Liver (tissue), 9 donors: Measurements from ENCODE around the gene BFSP1. TPM values are rescaled to one million over a fixed set of nuclear protein-coding genes. Genes with fewer than 3 reads are reported as not detected.

ENCODE experiments used
- DNase-seq: peaks from one replicate; pipeline ENCODE4 v3.0.0-alpha.2; 2017; ENCODE audit warnings: low spot score
- H3K27ac ChIP-seq, 2 donors: one replicate each; pipeline ENCODE4 v1.7.0; 2013; ENCODE audit warnings: inconsistent platforms in 2 of 2, low read length in 2 of 2, control low read depth in 1 of 2, low read depth in 1 of 2, mild to moderate bottlenecking in 1 of 2
- H3K27me3 ChIP-seq, 4 donors: one replicate each; pipeline versions ENCODE4 v1.6.1 to v1.7.0; 2013; ENCODE audit warnings: low read length in 3 of 4, inconsistent platforms in 1 of 4, mild to moderate bottlenecking in 1 of 4, moderate library complexity in 1 of 4; ENCODE audit not compliant: control insufficient read depth in 4 of 4, insufficient read depth in 4 of 4
- H3K36me3 ChIP-seq, 4 donors: one replicate each; pipeline versions ENCODE4 v1.6.1 to v1.7.0; 2013; ENCODE audit warnings: low read length in 3 of 4, mild to moderate bottlenecking in 3 of 4, low read depth in 1 of 4, moderate library complexity in 1 of 4; ENCODE audit not compliant: control insufficient read depth in 4 of 4, insufficient read depth in 3 of 4
- H3K4me1 ChIP-seq, 4 donors: one replicate each; pipeline versions ENCODE4 v1.6.1 to v1.7.0; 2013; ENCODE audit warnings: low read length in 3 of 4, mild to moderate bottlenecking in 3 of 4, moderate library complexity in 1 of 4; ENCODE audit not compliant: control insufficient read depth in 4 of 4, insufficient read depth in 4 of 4
- H3K4me3 ChIP-seq, 3 donors: one replicate each; pipeline versions ENCODE4 v1.6.1 to v1.7.0; 2013; ENCODE audit warnings: low read length in 3 of 3, control low read depth in 1 of 3, low read depth in 1 of 3, mild to moderate bottlenecking in 1 of 3
- H3K9ac ChIP-seq, 2 donors: one replicate each; pipeline ENCODE4 v1.7.0; 2013; ENCODE audit warnings: low read length in 2 of 2, mild to moderate bottlenecking in 2 of 2, moderate library complexity in 2 of 2, control low read depth in 1 of 2, low read depth in 1 of 2
- H3K9me3 ChIP-seq, 4 donors: one replicate each; pipeline versions ENCODE4 v1.6.1 to v1.7.0; 2013; ENCODE audit warnings: low read length in 3 of 4; ENCODE audit not compliant: control insufficient read depth in 4 of 4
- EGR1 ChIP-seq, 2 donors: IDR thresholded peaks; 2 replicates each; pipeline ENCODE4 v1.6.1; 2016 to 2018; ENCODE audit warnings: antibody characterized with exemption in 2 of 2, low read depth in 2 of 2
- FOXA1 ChIP-seq: IDR thresholded peaks from 2 replicates; pipeline ENCODE4 v1.6.1; 2016; ENCODE audit warnings: antibody characterized with exemption
- FOXA2 ChIP-seq: IDR thresholded peaks from 2 replicates; pipeline ENCODE4 v1.6.1; 2016; ENCODE audit warnings: antibody characterized with exemption
- GABPA ChIP-seq, 2 donors: IDR thresholded peaks in 1 of 2; conservative IDR thresholded peaks in 1 of 2; 2 replicates each; pipeline ENCODE4 v1.6.1; 2016; ENCODE audit warnings: antibody characterized with exemption in 2 of 2, mild to moderate bottlenecking in 1 of 2, moderate library complexity in 1 of 2
- HNF4A ChIP-seq, 2 donors: conservative IDR thresholded peaks; 2 replicates each; pipeline ENCODE4 v1.6.1; 2016; ENCODE audit warnings: antibody characterized with exemption in 2 of 2, mild to moderate bottlenecking in 2 of 2
- HNF4G ChIP-seq: IDR thresholded peaks from 2 replicates; pipeline ENCODE4 v1.6.1; 2016; ENCODE audit warnings: antibody characterized with exemption
- JUND ChIP-seq, 2 donors: IDR thresholded peaks; 2 replicates each; pipeline ENCODE4 v1.6.1; 2016; ENCODE audit warnings: antibody characterized with exemption in 2 of 2
- RXRA ChIP-seq, 2 donors: IDR thresholded peaks; 2 replicates each; pipeline ENCODE4 v1.6.1; 2017 to 2018; ENCODE audit warnings: antibody characterized with exemption in 2 of 2, mild to moderate bottlenecking in 1 of 2
- TAF1 ChIP-seq: conservative IDR thresholded peaks from 2 replicates; pipeline ENCODE4 v1.6.1; 2016; ENCODE audit warnings: antibody characterized with exemption, mild to moderate bottlenecking
- YY1 ChIP-seq: IDR thresholded peaks from 2 replicates; pipeline ENCODE4 v1.6.1; 2016; ENCODE audit warnings: antibody characterized with exemption, mild to moderate bottlenecking
- WGBS: extraction: QIAGEN DNeasy Blood & Tissue Kit; methylation state at CpG from one replicate; pipeline ENCODE4 v1.1.7; 2013; 5-methylcytosine and 5-hydroxymethylcytosine counted together
- polyA plus RNA-seq, 2 donors: library from polyadenylated mRNA; stranded (reverse) in 1 of 2; unstranded in 1 of 2; fragments of 200-250 nt in 1 of 2; fragments of >200 nt in 1 of 2; fragmentation: Nextera tagmentation in 1 of 2; extraction: Ambion mirVana in 1 of 2; gene quantifications; one replicate each; pipeline versions ENCODE4 v1.2.1 to v1.2.3, GENCODE V29; 2013 to 2015
- total RNA-seq, 2 donors: library from RNA; depleted of rRNA; stranded (reverse); fragments of >200 nt; gene quantifications; one replicate each; pipeline ENCODE4 v1.2.3, GENCODE V29; 2014
- TF ChIP-seq, protein P1 (sequence below): IDR thresholded peaks from 2 replicates; pipeline ENCODE4 v1.6.1; 2016; ENCODE audit warnings: antibody characterized with exemption
- TF ChIP-seq, protein P2 (sequence below): IDR thresholded peaks from 2 replicates; pipeline ENCODE4 v1.6.1; 2016; ENCODE audit warnings: antibody characterized with exemption
- TF ChIP-seq, protein P3 (sequence below): fragments of 150-350 bp; IDR thresholded peaks from 2 replicates; pipeline ENCODE4 v1.5.1; 2017; ENCODE audit warnings: improper control_type of control experiment, low read depth, low read length; ENCODE audit not compliant: missing input control
- TF ChIP-seq, protein P4 (sequence below): IDR thresholded peaks from 2 replicates; pipeline ENCODE4 v1.6.1; 2016; ENCODE audit warnings: antibody characterized with exemption
- TF ChIP-seq, protein P5 (sequence below): IDR thresholded peaks from 2 replicates; pipeline ENCODE4 v1.6.1; 2016; ENCODE audit warnings: antibody characterized with exemption, mild to moderate bottlenecking
- donor health status: healthy.
- donor health status: healthy.
- donor health status: healthy.
- donor health status: healthy.
- donor health status: healthy.

Gene BFSP1
- total and polyA plus RNA-seq, 4 donors = 0.14 to 0.28 (median 0.21) TPM

DNA sequence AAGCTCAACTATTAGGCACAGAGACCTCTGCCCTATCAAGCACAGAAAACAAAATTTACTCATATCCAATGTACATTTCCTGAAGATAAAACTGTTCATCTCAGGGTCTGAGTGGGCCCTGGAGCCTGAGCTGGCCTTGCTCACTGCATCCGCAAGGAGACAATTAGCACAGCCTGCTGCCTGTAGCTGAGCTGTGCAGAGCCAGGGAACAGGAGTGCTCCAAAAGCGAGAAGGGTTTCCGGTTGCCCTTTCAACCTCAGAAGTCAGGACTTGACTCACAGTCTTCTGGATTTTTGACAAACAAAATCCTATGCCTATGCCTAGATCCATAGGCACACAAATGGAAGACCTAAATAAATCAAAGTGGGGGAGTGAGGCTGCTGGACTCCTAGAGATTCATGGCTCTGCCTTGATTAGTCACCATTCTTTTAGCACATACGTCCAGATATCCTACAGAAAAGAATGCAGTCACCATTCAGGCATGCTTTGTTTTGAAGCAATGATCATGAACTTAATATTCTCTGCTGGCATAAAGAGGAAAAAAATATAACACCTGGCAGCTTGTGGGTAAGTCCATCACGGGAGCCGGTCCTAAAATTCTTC, 73.5 kb downstream of the BFSP1 start:
- no peak overlapping the region for H3K9ac ChIP-seq
- DNase-seq = no peak
- no peak overlapping the region for H3K27ac ChIP-seq
- TF ChIP-seq TAF1 = no peak
- no peak for TF ChIP-seq HNF4G
- no peak for TF ChIP-seq RXRA (IDR thresholded peaks at IDR 0.05)
- TF ChIP-seq EGR1 (IDR thresholded peaks at IDR 0.05; ENCODE audit: low read depth in 2 of 2) = no peak
- TF ChIP-seq FOXA1 = no peak
- no peak for TF ChIP-seq GABPA (IDR thresholded peaks at IDR 0.05 in 1 of 2, conservative IDR thresholded peaks at IDR 0.05 in 1 of 2)
- TF ChIP-seq, protein P1, sequence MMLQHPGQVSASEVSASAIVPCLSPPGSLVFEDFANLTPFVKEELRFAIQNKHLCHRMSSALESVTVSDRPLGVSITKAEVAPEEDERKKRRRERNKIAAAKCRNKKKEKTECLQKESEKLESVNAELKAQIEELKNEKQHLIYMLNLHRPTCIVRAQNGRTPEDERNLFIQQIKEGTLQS = no peak
- no peak for TF ChIP-seq JUND (IDR thresholded peaks at IDR 0.05)
- no peak for TF ChIP-seq YY1
- TF ChIP-seq, protein P2, sequence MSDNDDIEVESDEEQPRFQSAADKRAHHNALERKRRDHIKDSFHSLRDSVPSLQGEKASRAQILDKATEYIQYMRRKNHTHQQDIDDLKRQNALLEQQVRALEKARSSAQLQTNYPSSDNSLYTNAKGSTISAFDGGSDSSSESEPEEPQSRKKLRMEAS = no peak
- no peaks in the 10 kb centered on the region for H3K4me1 ChIP-seq
- peaks cover 0 to 2% (median 0%) of the 10 kb centered on the region in 4 donors for H3K9me3 ChIP-seq
- H3K36me3 ChIP-seq = no peaks in the 10 kb centered on the region
- 86% methylated on average over 6 of the region's 6 CpGs for WGBS
- H3K4me3 ChIP-seq = no peak overlapping the region
- peaks cover 0 to 8% (median 2%) of the 10 kb centered on the region in 4 donors for H3K27me3 ChIP-seq

DNA sequence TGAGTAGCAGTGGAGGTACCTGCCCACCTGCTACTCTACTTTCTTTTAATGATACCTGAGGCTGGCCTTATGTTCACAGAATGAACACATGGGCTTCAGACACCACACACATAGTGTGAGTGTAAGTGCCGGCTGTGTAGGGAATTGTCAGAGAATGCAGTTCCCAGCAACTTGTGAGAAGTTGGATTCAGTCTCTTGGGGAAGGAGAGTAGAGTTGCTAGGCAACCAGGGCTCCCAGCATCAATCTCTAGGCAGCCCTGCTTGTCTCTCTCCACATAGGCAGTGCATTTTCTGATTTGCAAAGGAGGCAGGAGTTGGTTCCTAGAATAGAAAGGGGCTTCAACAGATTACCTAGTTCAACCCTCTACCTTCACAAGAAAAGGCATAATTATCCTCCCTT, 74.1 kb downstream of the BFSP1 start:
- 85% methylated on average over 1 of the region's 1 CpG for WGBS
- no peak for DNase-seq
- no peak overlapping the region for H3K9ac ChIP-seq
- H3K27me3 ChIP-seq = peaks cover 0 to 8% (median 2%) of the 10 kb centered on the region in 4 donors
- no peak overlapping the region for H3K27ac ChIP-seq
- H3K4me3 ChIP-seq = no peak overlapping the region
- no peaks in the 10 kb centered on the region for H3K9me3 ChIP-seq
- TF ChIP-seq, protein P2 = no peak
- no peak for TF ChIP-seq RXRA (IDR thresholded peaks at IDR 0.05)
- TF ChIP-seq FOXA2 = no peak
- TF ChIP-seq, protein P3, sequence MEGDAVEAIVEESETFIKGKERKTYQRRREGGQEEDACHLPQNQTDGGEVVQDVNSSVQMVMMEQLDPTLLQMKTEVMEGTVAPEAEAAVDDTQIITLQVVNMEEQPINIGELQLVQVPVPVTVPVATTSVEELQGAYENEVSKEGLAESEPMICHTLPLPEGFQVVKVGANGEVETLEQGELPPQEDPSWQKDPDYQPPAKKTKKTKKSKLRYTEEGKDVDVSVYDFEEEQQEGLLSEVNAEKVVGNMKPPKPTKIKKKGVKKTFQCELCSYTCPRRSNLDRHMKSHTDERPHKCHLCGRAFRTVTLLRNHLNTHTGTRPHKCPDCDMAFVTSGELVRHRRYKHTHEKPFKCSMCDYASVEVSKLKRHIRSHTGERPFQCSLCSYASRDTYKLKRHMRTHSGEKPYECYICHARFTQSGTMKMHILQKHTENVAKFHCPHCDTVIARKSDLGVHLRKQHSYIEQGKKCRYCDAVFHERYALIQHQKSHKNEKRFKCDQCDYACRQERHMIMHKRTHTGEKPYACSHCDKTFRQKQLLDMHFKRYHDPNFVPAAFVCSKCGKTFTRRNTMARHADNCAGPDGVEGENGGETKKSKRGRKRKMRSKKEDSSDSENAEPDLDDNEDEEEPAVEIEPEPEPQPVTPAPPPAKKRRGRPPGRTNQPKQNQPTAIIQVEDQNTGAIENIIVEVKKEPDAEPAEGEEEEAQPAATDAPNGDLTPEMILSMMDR = no peak
- TF ChIP-seq EGR1 (IDR thresholded peaks at IDR 0.05; ENCODE audit: low read depth in 2 of 2) = no peak
- no peak for TF ChIP-seq HNF4G
- TF ChIP-seq, protein P4, sequence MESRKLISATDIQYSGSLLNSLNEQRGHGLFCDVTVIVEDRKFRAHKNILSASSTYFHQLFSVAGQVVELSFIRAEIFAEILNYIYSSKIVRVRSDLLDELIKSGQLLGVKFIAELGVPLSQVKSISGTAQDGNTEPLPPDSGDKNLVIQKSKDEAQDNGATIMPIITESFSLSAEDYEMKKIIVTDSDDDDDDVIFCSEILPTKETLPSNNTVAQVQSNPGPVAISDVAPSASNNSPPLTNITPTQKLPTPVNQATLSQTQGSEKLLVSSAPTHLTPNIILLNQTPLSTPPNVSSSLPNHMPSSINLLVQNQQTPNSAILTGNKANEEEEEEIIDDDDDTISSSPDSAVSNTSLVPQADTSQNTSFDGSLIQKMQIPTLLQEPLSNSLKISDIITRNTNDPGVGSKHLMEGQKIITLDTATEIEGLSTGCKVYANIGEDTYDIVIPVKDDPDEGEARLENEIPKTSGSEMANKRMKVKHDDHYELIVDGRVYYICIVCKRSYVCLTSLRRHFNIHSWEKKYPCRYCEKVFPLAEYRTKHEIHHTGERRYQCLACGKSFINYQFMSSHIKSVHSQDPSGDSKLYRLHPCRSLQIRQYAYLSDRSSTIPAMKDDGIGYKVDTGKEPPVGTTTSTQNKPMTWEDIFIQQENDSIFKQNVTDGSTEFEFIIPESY = no peak
- TF ChIP-seq HNF4A (conservative IDR thresholded peaks at IDR 0.05) = no peak
- no peak for TF ChIP-seq YY1
- TF ChIP-seq, protein P1 = no peak
- TF ChIP-seq, protein P5, sequence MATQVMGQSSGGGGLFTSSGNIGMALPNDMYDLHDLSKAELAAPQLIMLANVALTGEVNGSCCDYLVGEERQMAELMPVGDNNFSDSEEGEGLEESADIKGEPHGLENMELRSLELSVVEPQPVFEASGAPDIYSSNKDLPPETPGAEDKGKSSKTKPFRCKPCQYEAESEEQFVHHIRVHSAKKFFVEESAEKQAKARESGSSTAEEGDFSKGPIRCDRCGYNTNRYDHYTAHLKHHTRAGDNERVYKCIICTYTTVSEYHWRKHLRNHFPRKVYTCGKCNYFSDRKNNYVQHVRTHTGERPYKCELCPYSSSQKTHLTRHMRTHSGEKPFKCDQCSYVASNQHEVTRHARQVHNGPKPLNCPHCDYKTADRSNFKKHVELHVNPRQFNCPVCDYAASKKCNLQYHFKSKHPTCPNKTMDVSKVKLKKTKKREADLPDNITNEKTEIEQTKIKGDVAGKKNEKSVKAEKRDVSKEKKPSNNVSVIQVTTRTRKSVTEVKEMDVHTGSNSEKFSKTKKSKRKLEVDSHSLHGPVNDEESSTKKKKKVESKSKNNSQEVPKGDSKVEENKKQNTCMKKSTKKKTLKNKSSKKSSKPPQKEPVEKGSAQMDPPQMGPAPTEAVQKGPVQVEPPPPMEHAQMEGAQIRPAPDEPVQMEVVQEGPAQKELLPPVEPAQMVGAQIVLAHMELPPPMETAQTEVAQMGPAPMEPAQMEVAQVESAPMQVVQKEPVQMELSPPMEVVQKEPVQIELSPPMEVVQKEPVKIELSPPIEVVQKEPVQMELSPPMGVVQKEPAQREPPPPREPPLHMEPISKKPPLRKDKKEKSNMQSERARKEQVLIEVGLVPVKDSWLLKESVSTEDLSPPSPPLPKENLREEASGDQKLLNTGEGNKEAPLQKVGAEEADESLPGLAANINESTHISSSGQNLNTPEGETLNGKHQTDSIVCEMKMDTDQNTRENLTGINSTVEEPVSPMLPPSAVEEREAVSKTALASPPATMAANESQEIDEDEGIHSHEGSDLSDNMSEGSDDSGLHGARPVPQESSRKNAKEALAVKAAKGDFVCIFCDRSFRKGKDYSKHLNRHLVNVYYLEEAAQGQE = no peak
- H3K4me1 ChIP-seq = no peaks in the 10 kb centered on the region
- no peaks in the 10 kb centered on the region for H3K36me3 ChIP-seq
